Posterior vena cava (tissue), 2 donors: ENCODE data around the gene OR9G4. TPM values are rescaled to one million over a fixed set of nuclear protein-coding genes. Genes with fewer than 3 reads are reported as not detected.

Experiments used
- DNase-seq: peaks from one replicate; pipeline ENCODE4 v3.0.0-alpha.2; 2020; ENCODE audit warnings: low spot score
- intact Hi-C, 2 donors: fragments of 100-400 bp; cut with DNase I; formaldehyde crosslinking; loops; one replicate each; pipeline versions ENCODE4 v1.14.1 to v1.14.2; 2022 to 2023
- long read RNA-seq, 2 donors: library from polyadenylated mRNA; unstranded; transcript quantifications; one replicate each; pipeline ENCODE4 v2.0.0, GENCODE V29; 2020 to 2021
- total RNA-seq, 2 donors: library from RNA; stranded (reverse); fragmentation: NEBNext Ultra II Directional; extraction: Animal tissue kit (Norgen Biotek cat#: 25700); gene quantifications; one replicate each; pipeline ENCODE4 v1.2.1, GENCODE V29; 2021
- donor health status: DM: yes; HTN: yes; CAD: no.
- donor health status: DM: yes; HTN: yes; CAD: no.

Gene OR9G4
- total RNA-seq, result not detected
- long read RNA-seq, donor 1, result 0 reads
- long read RNA-seq, donor 2, result 0 reads

GRCh38 chr11:56748597-56748996 lies at the start of gene OR9G4:
OR9G4 (minus strand) TSS chr11:56748697; CDS start chr11:56743766, 4,931 bp downstream.
- DNase-seq, result no peak
- intact Hi-C loops, result no loop called here

- DNase-seq, result no peak
Observed at GRCh38 chr11:56783448-56784041, 35.0 kb upstream of the OR9G4 start.

GRCh38 chr11:56782167-56782847 lies 33.8 kb upstream of the OR9G4 start:
- no peak for DNase-seq
- intact Hi-C loops, result no loop called here

More at GRCh38 chr11:56783448-56784041, 35.0 kb upstream of the OR9G4 start:
- intact Hi-C loops, result no loop called here

GRCh38 chr11:56776809-56777208 lies 28.3 kb upstream of the OR9G4 start:
- no peak for DNase-seq
- intact Hi-C loops, result no loop called here

- no peak for DNase-seq
- intact Hi-C loops, result no loop called here
Observed at GRCh38 chr11:56764976-56765375, 16.5 kb upstream of the OR9G4 start.

- DNase-seq, result no peak
- intact Hi-C loops, result no loop called here
Observed at GRCh38 chr11:56751480-56751879, 3.0 kb upstream of the OR9G4 start.

GRCh38 chr11:56750190-56750589 lies 1.7 kb upstream of the OR9G4 start:
- intact Hi-C loops, result no loop called here
- DNase-seq, result no peak

GRCh38 chr11:56740886-56741285 lies 7.6 kb downstream of the OR9G4 start:
- intact Hi-C loops, result no loop called here
- DNase-seq, result no peak

GRCh38 chr11:56740107-56740506 lies 8.4 kb downstream of the OR9G4 start:
- no peak for DNase-seq
- intact Hi-C loops, result no loop called here

- DNase-seq, result no peak
- intact Hi-C loops, result no loop called here
Observed at GRCh38 chr11:56720513-56720912, 28.0 kb downstream of the OR9G4 start.

- intact Hi-C loops, result no loop called here
Observed at GRCh38 chr11:56716379-56716854, 32.1 kb downstream of the OR9G4 start.

GRCh38 chr11:56714206-56714605 lies 34.3 kb downstream of the OR9G4 start:
- DNase-seq, result no peak
- intact Hi-C loops, result no loop called here

More at GRCh38 chr11:56716379-56716854, 32.1 kb downstream of the OR9G4 start:
- no peak for DNase-seq

- intact Hi-C loops, result no loop called here
Observed at GRCh38 chr11:56706486-56706885, 42.0 kb downstream of the OR9G4 start.

GRCh38 chr11:56705784-56706396 lies 42.6 kb downstream of the OR9G4 start:
- no peak for DNase-seq
- intact Hi-C loops, result no loop called here

More at GRCh38 chr11:56706486-56706885, 42.0 kb downstream of the OR9G4 start:
- DNase-seq, result no peak

GRCh38 chr11:56700914-56701485 lies 47.5 kb downstream of the OR9G4 start:
- DNase-seq, result no peak
- intact Hi-C loops, result no loop called here

GRCh38 chr11:56700242-56700913 lies 48.1 kb downstream of the OR9G4 start:
- intact Hi-C loops, result no loop called here

GRCh38 chr11:56698795-56699194 lies 49.7 kb downstream of the OR9G4 start, which contains the start of gene OR9G1:
OR9G1 (plus strand) TSS chr11:56699095; CDS start chr11:56700388, 1,293 bp downstream.
- no peak for DNase-seq
- intact Hi-C loops, result no loop called here

More at GRCh38 chr11:56700242-56700913, 48.1 kb downstream of the OR9G4 start:
- DNase-seq, result no peak

GRCh38 chr11:56693428-56693827 lies 55.1 kb downstream of the OR9G4 start:
- intact Hi-C loops, result no loop called here
- no peak for DNase-seq
